NCI-H2196 treated with DMSO at 0.1 percent for 48 hours (cell line): ENCODE data around the gene DOCK1.

Experiments
- DNase-seq: peaks from one replicate; lab custom pipeline; 2025; ENCODE audit not compliant: unreplicated experiment; lab: John Stamatoyannopoulos, UW

DOCK1 gene

DNA sequence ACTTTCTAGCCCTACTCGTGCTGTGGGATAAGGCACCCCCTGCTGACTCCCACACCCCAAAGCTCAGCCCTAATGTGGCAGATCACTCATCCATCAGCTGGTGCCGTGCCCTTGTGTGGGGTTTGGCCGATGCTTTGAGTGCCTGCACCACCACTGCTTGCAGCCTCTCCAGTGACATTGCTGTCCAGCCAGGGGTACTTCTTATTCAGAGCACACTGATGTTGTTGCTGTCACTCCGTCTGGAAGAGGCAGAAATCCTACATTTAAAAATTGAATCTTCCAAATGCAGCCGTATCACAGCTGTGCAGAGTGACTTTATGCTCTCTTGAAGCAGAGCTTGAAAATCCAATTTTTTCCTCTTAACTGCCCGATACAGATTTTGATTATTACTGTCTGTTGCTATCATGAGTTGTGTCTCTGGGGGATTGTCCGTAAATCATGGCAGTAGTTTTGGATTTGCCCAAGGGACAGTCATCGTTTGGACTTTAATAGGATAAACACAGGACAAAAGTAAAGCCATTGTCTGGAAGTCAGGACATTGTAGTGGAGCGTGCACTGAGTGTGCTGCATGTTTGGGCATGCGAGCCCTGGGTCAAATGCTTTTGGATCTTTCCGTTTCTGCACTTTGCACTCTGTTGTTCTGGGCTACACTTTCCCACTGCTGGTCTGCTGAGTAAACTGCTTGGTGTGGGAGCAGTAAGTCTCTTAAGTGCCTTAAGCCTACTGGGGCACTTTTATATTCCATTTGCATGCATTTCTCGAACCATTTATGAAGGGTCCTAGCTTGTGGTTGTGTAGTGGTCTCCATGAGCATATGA lies 128.2 kb downstream of the DOCK1 start:
- DNase-seq: no peak

DNA sequence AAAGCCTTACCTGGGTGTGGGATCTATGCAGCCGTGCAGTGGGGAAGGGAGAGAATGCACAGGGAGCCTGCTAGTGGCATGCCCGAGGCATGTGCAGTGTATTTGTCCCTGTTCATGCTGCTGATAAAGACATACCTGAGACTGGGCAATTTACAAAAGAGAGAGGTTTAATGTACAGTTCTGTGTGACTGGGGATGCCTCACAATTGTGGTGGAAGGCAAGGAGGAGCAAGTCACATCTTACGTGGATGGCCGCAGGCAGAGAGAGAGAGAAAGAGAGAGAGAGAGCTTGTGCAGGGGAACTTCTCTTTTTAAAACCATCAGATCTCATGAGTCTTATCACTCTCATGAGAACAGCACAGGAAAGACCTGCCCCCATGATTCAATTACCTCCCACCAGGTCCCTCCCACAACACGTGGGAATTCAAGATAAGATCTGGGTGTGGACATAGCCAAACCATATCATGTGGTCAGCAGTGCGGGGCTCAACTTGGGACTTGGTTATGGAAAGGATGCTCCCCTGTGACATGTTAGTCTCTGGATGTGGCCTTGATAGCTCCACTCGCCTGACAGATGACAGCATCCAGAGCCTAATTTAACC lies 128.9 kb downstream of the DOCK1 start:
- no peak for DNase-seq

DNA sequence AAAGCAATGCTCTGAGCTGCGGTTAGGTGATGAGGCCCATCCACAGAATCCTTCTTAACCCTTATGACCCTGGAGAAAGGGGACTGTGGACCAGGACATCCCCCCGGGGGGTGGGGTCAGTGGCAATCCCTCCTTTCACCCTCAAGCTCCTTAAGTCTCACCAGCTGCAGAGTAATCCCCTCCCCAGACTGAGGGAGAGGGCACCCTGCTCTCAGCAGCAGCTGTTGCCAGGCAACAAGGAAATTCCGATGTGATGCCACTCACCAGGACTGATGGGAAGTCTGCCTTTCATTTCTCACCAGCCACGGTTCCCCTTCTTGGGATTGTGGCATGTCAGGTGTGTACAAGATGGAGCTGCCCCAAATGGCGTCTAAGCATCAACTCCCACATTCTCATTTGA lies 129.6 kb downstream of the DOCK1 start:
- no peak for DNase-seq

DNA sequence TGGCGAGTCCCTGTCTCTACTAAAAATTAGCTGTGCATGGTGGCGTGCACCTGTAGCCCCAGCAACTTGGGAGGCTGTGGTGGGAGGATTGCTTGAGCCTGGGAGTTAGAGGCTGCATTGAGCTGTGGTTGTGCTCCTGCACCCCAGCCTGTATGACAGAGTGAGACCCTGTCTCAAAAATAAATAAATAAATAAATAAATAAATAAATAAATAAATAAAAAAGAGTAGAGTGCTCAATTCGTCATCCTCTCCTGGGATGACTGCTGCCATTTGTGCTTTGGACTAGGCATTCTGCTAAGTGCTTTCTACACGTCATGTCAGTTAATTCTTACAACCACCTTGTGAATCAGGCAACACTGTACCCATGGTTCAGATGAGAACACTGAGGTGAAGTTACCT lies 130.6 kb downstream of the DOCK1 start:
- no peak for DNase-seq

DNA sequence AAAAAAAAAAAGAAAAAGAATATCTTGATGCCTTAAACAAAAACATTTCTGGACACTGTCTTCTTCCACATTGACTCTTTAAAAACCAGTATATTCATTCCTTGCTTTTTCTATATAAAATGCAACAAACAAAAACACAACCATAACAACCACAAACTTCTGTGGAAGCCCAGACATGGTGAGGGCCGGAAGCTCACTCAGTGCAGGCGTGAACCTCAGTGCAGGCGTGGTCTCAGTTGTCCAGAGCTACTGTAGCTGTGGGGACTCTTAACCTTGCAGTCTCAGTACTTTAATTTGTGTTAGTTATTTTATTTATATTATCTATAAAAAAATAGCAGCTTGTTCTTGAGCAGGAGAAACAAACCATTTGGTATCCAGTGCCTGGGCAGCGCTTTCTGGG lies 131.8 kb downstream of the DOCK1 start:
- DNase-seq: no peak

DNA sequence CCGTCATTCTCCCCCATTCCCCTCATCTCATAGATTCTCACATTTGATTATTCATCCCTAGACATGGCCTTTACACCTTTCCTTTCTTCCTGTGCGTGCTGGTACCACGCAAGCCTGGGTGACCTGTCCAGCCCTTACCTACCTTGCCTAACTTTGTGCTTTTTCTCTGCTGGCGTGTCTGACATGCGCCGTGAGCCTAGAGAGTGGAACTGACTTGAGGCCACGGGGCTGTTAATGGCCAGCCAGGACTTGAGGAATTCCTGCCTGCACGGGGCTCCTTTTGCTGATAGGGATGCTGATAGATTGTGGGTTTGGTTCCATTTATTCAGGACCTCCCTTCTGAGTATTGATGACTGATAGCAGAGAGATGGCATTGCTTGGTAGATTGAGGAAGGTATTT lies 134.2 kb downstream of the DOCK1 start:
- DNase-seq: no peak

DNA sequence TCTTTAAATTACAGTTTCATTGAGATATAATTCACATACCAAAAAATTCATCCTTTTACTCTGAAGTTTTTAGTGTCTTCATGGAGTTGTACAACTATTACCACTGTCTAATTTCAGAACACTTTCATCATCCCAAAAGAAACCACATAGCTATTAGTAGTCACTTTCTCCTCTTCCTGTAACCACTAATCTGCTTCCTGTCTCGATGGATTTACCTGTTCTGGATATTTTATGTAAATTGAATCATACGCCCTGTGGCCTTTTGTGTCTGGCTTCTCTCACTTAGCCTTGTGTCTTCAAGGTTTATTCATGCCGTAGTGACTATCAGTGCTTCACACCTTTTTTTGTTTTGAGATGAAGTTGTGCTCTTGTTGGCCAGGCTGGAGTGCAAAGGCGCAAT lies 135.5 kb downstream of the DOCK1 start:
- no peak for DNase-seq

DNA sequence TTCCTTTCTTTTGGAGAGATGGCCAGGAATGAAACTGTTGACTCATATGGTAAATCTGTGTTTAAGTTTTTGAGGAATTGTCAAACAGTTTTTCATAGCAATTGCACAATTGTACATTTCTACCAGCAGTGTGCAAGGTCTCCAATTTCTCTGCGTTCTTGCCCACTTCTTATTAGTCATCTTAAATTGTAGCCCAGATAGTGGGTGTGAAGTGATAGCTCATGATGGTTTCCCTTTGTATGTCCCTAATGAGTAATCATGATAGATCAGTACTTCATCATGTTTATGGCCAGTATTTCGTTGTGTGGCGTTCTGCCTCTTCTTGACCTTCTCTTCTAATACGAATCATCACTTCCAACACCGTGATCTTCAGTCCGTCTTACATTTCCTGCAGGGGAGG lies 136.3 kb downstream of the DOCK1 start:
- DNase-seq: no peak

DNA sequence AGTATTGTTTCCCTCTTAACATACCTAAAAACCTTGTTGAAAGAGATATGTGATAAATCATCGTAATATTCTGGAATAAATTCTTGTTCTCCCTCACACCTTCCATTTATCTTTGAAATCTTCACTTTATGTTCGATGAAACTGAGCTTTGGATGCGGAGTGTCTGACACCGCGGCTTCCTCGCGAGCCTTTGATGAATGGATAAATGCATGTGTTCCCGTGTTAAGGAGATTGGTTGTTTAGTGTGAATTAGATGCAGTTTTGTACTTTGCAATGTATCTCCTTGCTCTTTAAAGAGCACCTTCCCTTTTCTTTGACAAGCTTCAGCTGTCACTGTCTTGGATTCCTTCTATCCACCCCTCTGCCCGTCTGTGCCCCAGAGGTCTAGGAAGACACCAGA lies 138.1 kb downstream of the DOCK1 start:
- DNase-seq: no peak

DNA sequence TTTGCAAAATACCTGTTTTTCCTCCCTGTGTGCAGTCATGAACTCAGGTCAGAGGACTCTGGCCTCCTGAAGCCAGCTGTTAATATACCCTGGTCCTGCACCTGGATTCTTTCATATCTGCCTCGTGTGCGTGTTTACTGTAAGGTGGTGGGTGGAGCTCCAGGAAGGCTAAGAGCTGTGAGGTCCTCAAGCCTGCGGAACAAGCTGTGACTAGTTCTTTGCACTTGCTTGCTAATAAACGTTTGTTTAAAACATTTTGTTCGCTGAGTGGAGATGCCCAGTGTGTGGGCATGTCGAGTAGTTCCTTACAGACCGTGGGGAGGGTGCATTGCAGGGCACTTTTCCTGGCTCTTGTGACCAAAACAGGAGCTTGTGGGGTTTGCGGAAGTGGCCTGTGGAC lies 139.0 kb downstream of the DOCK1 start:
- DNase-seq: no peak

DNA sequence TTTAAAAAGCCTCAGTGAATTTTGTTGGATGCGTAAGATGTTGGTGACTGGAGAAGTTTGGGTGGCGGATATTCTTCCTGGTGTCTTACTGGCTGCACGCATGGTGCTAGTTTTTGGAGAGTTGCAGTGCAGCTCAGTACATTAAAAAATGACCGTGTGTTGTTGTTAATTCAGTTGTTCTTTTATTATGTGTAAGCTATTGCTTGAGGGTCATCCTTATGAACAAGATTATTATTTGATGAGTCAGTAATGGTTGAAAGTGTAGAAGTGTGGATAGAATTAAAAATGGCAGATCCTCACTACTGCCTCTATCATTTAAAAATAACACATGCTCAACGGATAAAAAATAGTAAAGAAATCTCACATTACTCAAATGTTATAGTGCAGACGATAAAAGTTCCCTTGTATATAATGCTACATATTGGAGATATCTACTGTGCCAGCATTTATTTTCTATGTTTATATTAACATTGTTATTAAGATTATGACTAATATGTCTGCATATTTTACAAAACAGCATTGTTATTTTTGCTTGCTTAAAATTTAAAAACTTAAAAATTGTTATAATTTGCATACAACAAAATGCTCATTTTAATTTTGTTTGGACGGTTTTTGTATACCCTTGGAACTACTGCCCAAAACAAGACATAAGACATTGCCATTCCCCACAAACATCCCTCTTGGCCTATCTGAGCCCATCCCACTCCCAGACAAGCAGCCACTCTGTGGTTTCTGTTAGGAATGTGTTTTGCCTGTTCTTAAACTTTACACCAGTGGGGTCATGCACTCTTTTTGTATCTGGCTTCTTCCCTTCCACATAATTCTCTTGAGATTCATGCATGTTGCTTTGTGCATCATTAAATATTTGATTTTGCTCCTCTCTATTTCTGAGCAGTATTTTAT lies 142.0 kb downstream of the DOCK1 start:
- DNase-seq: no peak

DNA sequence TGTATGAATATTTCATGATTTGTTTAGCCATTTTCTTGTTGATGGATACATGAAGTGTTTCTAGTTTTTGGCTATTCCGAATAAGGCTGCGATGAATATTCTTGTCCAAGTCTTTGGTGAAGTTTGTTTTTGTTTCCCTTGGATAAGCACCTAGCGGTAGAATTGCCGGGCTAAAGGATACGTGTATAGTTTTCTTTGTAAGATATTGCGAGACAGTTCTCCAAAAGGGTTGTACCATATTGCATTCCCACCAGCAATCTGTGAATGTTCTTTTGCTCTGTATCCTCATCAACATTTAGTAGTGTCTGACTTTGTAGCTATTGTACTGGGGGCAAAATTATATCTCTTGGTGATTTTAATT lies 142.6 kb downstream of the DOCK1 start:
- DNase-seq: no peak

DNA sequence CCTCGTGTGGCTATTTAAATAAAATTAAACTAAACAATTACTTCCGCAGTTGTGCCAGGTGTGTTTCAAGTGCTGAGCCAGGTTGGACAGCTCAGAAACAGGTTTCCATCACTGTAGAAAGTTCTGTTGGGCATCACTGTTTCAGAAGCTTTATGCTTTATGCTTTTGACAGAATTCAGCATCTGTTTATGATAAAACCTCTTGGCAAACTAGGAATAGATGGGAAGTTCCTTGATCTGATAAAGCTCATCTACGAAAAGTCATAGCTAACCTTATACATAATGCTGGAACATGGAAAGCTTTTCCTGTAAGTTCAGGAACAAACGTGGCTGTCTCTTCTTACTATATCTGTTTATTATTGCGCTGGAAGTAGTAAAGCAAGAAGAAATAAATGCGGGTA lies 143.4 kb downstream of the DOCK1 start:
- no peak for DNase-seq

DNA sequence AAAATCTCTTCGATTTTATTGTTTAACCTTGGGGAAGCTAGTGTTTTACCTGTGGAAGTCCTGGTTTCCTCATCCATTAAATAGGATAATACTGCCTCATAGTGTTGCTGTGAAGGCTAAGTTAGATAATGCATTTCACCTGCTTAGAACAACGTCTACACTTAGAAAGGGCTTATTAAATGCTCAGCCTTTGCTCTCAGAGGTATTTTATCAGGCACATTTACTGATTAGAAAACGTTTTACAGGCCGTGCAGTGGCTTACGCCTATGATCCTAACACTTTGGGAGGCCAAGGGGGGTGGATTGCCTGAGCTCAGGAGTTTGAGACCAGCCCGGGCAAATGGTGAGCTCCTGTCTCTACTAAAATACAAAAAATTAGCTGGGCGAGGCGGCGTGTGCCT lies 146.8 kb downstream of the DOCK1 start:
- no peak for DNase-seq

DNA sequence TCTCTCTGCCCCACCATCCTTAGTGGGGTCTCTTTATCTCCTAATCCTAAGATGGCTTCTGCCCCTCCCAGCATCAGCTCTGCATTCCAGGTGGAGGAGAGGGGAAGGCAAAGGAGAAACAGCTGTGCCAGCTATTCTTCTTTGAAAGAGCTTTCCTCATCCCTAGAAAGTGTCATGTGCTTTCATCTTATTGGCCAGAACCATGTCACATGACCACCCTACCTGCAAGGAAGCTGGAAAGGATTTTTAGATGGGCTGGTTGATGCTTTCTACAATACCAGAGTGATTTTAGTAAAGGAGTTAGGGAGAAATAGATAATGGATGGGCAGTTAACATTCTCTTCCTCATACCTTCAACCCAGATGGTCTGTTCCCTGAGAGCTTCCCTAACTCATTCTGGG lies 150.0 kb downstream of the DOCK1 start:
- no peak for DNase-seq

DNA sequence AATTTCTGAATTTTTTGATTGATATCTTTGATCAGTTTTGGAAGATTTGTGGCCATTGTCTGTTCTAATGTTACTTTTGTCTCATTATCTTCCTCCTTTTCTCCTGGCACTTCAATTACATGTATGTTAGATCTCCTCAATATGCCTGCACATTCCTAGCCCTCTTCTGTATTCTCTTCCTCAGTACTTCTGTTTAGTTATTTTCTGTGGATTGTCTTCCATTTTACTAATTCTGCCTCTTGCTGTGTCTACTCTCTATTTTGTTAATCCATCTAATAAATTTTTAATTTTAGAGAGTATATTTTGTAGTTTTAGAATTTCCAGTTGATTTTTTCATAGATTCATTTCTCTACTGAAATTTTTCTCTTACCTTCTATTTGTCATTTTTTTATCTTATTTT lies 154.1 kb downstream of the DOCK1 start:
- no peak for DNase-seq

DNA sequence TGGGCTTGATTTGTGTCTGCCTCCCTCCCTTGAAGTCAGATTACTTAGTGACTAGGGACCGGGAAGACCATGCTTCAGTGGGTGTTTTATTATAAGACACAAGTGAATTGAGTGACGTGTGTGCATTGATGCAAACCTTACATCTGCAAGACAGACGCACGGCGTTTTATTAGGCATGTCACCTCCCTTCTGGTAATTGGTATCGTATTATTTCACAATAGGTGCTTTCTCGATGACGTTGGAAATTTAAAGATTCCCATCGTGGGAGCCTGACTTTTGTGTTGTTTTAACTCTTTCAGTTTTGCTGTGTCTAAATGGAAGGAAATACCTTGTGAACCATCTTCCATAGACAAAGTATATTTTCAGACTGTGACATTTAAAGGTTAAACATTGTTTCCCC lies 158.5 kb downstream of the DOCK1 start:
- DNase-seq: no peak

DNA sequence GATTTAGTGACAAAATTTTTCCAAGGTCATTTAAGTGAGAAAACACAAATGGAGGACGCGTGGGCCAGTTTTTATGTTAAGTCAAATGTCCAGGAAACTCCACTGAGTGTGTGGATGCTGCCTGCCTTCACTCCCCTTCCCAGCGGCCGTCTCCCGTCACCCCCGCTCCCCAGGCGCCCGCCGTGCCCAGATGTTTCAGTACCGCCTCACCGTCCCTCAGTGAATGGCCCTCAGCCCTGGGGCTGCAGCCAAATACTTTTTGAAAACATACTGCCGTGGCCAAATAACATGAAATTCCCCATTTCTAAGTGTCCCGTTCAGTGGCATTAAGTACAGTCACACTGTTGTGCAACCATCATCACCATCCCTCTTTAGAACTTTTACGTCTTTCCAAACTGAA lies 159.2 kb downstream of the DOCK1 start:
- no peak for DNase-seq

DNA sequence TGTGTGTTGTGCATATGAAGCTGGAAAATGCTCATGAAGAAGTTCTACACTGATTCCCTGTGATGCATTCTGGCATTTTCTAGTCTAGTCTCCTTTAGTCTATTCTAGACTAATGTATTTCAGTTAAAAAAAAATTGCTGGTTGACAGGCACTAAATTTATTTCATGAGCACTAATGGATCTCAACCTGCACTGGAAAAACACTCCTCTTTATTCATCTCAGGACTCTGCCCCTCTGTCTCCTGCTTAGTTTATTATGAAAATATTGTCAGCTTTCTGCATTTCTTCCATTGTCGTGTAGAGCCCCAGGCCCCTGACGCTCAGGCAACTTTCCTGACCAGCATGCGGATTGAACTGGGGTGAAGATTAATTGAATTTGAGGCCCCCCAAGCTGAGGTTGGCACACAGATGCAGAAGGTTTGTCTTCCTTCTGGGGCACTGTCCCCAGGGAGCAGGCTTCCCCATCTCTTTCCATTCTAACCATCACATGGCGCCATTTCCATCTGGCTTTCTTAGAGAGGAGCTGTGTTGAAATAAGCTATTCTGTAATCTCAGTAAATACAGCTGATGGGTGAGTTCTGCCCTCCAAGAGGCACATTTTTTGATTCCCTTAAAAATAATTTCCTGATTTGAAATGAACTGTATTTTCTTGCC lies 162.4 kb downstream of the DOCK1 start:
- DNase-seq: no peak

DNA sequence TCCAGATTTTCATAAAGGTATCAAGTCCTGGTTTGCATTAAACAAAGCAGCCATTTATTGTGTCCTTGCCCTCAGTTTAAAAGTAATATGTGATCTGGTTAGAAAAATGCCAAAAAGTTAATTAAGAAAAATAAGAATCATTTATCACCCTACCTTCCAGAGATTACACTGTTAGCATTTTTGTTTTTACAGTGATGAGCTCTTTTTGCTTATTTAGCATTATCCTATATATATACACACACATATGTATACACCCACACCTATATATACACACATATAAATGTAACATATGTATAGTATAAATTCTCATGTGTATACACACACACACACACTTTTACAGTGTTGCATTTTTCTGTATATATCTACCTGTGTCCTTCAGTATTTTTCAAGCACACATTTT lies 163.3 kb downstream of the DOCK1 start:
- no peak for DNase-seq

DNA sequence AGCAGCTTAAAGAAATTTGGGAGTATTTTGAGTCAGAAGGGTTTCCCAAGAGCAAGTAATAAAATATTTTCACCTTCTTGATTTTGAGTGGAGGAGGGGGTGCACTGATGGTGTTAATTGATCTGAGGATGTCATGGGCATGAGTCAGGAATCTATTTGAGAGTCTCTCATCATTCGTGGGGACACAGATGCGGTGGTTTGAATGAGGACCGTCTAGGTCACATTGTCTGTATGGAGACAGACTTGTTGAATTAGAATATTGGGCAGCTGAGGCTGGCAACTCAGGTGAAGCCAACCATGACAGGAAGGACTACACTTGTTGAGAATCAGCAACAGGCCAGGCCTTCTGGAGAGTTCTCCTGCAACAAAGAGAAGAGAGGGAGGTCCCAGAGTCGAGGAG lies 164.2 kb downstream of the DOCK1 start:
- DNase-seq: no peak

DNA sequence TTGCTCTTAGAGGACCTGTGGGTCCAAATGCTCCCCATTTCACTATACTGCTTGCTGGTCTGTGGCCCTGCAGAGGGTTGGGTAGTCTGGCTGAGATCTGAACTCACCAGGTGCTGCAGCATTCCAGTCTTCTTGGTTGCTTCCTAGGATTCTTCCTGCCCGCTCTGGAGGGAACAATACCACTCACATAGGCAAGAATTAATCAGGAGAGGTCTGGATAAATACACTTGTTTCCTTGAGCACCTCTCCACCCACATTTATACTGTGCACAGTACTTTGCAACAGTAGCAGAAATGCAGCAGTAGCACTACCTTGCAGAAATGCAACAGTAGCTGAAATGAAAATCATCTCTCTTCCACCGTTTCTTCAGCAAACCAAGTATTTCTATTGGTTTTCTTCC lies 165.9 kb downstream of the DOCK1 start:
- no peak for DNase-seq
